UCSD-AML1 (cell line): ENCODE results near the gene WDHD1.
"Not testable (repeated sequence)": the region's sequence is repeated elsewhere in the genome, so short reads cannot be mapped to it uniquely, and the experiment has no call there.

Source experiments
- DNase-seq: peaks from one replicate; lab custom pipeline; 2025; ENCODE audit not compliant: unreplicated experiment; lab: John Stamatoyannopoulos, UW

Gene WDHD1

GRCh38 chr14:55026793-55027561, at the start of gene WDHD1, which contains the start of gene SOCS4:
Gene WDHD1 (minus strand): TSS chr14:55027099. CDS start chr14:55026787, 312 bp downstream.
Gene SOCS4 (plus strand): TSS chr14:55027236. CDS start chr14:55043042, 15,806 bp downstream.
- DNase-seq: peak; percentile 96

GRCh38 chr14:55075628-55076175, 48.8 kb upstream of the WDHD1 start:
- no peak for DNase-seq

GRCh38 chr14:55074662-55075061, 47.8 kb upstream of the WDHD1 start:
- no peak for DNase-seq

- DNase-seq: no peak
Observed at GRCh38 chr14:55073856-55074255, 47.0 kb upstream of the WDHD1 start.

- DNase-seq: no peak
Observed at GRCh38 chr14:55071870-55072640, 45.2 kb upstream of the WDHD1 start.

- DNase-seq: no peak
Observed at GRCh38 chr14:55070981-55071411, 44.1 kb upstream of the WDHD1 start.

- no peak for DNase-seq
Observed at GRCh38 chr14:55066223-55066622, 39.3 kb upstream of the WDHD1 start.

- DNase-seq: no peak
Observed at GRCh38 chr14:55065411-55065810, 38.5 kb upstream of the WDHD1 start.

- DNase-seq: not testable (repeated sequence)
Observed at GRCh38 chr14:55064896-55065295, 38.0 kb upstream of the WDHD1 start.

GRCh38 chr14:55062517-55063351, 35.8 kb upstream of the WDHD1 start:
- DNase-seq: no peak

GRCh38 chr14:55059333-55059732, 32.4 kb upstream of the WDHD1 start:
- no peak for DNase-seq

- no peak for DNase-seq
Observed at GRCh38 chr14:55057919-55058318, 31.0 kb upstream of the WDHD1 start.

GRCh38 chr14:55054098-55054497, 27.2 kb upstream of the WDHD1 start:
- DNase-seq: no peak

- DNase-seq: no peak
Observed at GRCh38 chr14:55053500-55053899, 26.6 kb upstream of the WDHD1 start.

- DNase-seq: no peak
Observed at GRCh38 chr14:55053018-55053417, 26.1 kb upstream of the WDHD1 start.

GRCh38 chr14:55052269-55052930, 25.5 kb upstream of the WDHD1 start:
- DNase-seq: no peak

- peak; percentile 97 for DNase-seq
Observed at GRCh38 chr14:55051423-55052268, 24.7 kb upstream of the WDHD1 start, which contains the start of gene MAPK1IP1L. Gene MAPK1IP1L (plus strand): TSS chr14:55051647. CDS start chr14:55061684, 10,037 bp downstream.

- no peak for DNase-seq
Observed at GRCh38 chr14:55051165-55051422, 24.2 kb upstream of the WDHD1 start.

GRCh38 chr14:55048900-55049436, 22.1 kb upstream of the WDHD1 start:
- DNase-seq: no peak
